Small intestine (tissue), 7 donors: ENCODE measurements around the gene POLR2J2. TPM values are rescaled to one million over a fixed set of nuclear protein-coding genes. Genes with fewer than 3 reads are reported as not detected.
"Not testable (repeated sequence)": the region's sequence is repeated elsewhere in the genome, so short reads cannot be mapped to it uniquely, and the experiment has no call there.

Experiments
- DNase-seq, 2 donors: peaks; one replicate each; pipeline versions ENCODE4 v3.0.0 to v3.0.0-alpha.2; 2013
- FAIRE-seq: peaks from 2 replicates; lab custom pipeline; 2012; peaks lifted over from hg19 to GRCh38; lab: Jason Lieb, UNC
- H3K27ac ChIP-seq, 3 donors: one replicate each; pipeline ENCODE4 v1.5.1; 2013; ENCODE audit warnings: low read length in 2 of 3, mild to moderate bottlenecking in 2 of 3, control low read depth in 1 of 3, inconsistent platforms in 1 of 3, low read depth in 1 of 3, moderate library complexity in 1 of 3
- H3K27me3 ChIP-seq, 3 donors: one replicate each; pipeline ENCODE4 v1.6.1; 2013; ENCODE audit warnings: low read length in 3 of 3, inconsistent platforms in 1 of 3; ENCODE audit not compliant: control insufficient read depth in 3 of 3, insufficient read depth in 3 of 3
- H3K36me3 ChIP-seq, 3 donors: one replicate each; pipeline ENCODE4 v1.6.1; 2013; ENCODE audit warnings: low read length in 3 of 3, inconsistent platforms in 1 of 3, low read depth in 1 of 3, mild to moderate bottlenecking in 1 of 3, moderate library complexity in 1 of 3; ENCODE audit not compliant: control insufficient read depth in 3 of 3, insufficient read depth in 2 of 3
- H3K4me1 ChIP-seq, 3 donors: one replicate each; pipeline ENCODE4 v1.6.1; 2013; ENCODE audit warnings: low read length in 2 of 3, inconsistent platforms in 1 of 3, low read depth in 1 of 3, mild to moderate bottlenecking in 1 of 3, moderate library complexity in 1 of 3; ENCODE audit not compliant: control insufficient read depth in 3 of 3, insufficient read depth in 2 of 3
- H3K4me3 ChIP-seq, 3 donors: one replicate each; pipeline ENCODE4 v1.5.1; 2013; ENCODE audit warnings: low read length in 3 of 3, control low read depth in 1 of 3, inconsistent platforms in 1 of 3, low read depth in 1 of 3, mild to moderate bottlenecking in 1 of 3, moderate library complexity in 1 of 3
- H3K9me3 ChIP-seq, 2 donors: one replicate each; pipeline ENCODE4 v1.6.1; 2013; ENCODE audit warnings: low read depth in 1 of 2, low read length in 1 of 2; ENCODE audit not compliant: control insufficient read depth in 2 of 2, insufficient read depth in 1 of 2
- WGBS, 3 donors: extraction: QIAGEN DNeasy Blood & Tissue Kit; methylation state at CpG; one replicate each; pipeline ENCODE4 v1.1.7; 2013; 5-methylcytosine and 5-hydroxymethylcytosine counted together
- polyA plus RNA-seq, 4 donors: library from polyadenylated mRNA; stranded (reverse) in 3 of 4; unstranded in 1 of 4; fragments of 200-250 nt in 3 of 4; fragments of 120-200 nt in 1 of 4; gene quantifications; one replicate each; pipeline versions ENCODE4 v1.2.1 to v1.2.3, GENCODE V29; 2013
- donor health status: healthy with polysubstance abuse.
- donor health status: control.
- donor health status: control.
- donor health status: Bipolar disorder and iron deficiency.
- donor health status: healthy.

The POLR2J2 gene
- polyA plus RNA-seq, 4 donors = 1.1 to 7.8 (median 1.5) TPM

DNA sequence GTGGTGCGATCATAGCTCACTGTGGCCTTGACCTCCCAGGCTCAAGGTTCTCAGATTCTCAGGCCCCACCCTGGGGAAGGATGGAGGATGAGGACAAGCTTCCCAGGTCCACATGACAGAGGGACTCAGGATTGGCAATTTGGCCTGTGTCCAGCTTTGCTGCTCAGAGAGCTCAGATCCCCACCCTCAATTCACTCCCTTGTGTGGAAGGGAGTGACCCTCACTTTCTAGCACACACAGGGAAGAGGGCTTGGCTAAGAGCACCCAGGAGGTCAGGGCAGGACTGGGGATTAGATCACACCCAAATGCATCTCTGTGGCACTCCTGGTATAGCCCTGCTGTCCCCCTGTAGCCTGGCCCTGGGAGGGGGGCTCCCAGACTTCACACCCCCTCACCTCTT is 28.1 kb downstream of the POLR2J2 start:
- H3K4me3 ChIP-seq, H3K4me1 ChIP-seq, H3K9me3 ChIP-seq, H3K27ac ChIP-seq, DNase-seq, H3K36me3 ChIP-seq, H3K27me3 ChIP-seq, FAIRE-seq: not testable (repeated sequence)
- WGBS, 3 donors = no CpG with 5 or more reads among the region's 1 CpG

DNA sequence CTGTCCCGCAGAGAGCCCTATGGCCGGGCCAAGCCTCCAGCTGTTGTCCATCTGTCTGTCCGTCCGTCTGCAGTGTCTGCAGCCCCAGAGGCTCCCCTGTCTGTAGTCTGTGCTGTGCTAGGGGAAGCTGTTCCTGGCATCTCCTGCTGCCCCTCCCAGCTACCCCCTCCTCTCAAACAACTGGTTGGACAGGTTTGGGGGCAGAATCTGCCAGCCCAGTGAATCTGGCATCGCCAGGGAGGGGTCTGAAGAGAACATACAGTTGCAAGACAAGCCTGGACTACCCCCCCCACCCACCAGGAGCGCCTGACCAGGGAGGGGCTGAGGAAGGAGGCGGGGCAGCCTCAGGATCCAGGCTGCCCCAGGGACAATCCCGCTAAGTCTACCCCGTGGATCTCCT is 28.8 kb downstream of the POLR2J2 start, which contains the start of gene UPK3BL1:
TSS of gene UPK3BL1 (minus strand) at position 101 of the 400 bp plus-strand sequence. CDS start at position 51, 50 bp downstream.
- not testable (repeated sequence) for H3K9me3 ChIP-seq, H3K4me3 ChIP-seq, FAIRE-seq, H3K36me3 ChIP-seq, DNase-seq, H3K27me3 ChIP-seq, H3K27ac ChIP-seq, H3K4me1 ChIP-seq
- WGBS, 3 donors = no CpG with 5 or more reads among the region's 9 CpGs

DNA sequence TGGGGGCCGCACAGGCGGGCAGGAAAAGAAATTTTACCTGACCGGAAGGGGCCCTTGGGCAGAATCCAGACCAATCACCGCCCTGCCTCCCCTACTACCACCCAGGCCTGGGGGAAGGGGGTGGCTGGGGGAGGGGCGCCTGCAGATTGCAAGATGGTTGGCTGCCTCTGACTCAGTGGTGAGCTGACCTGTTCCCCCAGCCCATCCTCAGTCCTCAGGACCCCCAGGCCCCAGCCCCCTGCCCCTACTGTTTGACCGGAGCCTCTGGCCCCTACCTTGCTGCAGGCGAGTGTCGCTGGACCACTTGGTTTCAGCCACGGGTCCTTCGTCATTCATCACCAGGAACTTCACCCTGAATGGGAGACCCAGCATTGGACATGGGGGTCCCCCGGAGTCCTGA is 32.6 kb downstream of the POLR2J2 start:
- not testable (repeated sequence) for H3K4me1 ChIP-seq, H3K9me3 ChIP-seq, FAIRE-seq, H3K27ac ChIP-seq, H3K27me3 ChIP-seq, H3K36me3 ChIP-seq, H3K4me3 ChIP-seq
- WGBS, 3 donors = 90 to 96% (median 94%) methylated on average over 7 to 8 of the region's 11 CpGs
- peak in 1 of 2 donors; percentile 0 for DNase-seq

DNA sequence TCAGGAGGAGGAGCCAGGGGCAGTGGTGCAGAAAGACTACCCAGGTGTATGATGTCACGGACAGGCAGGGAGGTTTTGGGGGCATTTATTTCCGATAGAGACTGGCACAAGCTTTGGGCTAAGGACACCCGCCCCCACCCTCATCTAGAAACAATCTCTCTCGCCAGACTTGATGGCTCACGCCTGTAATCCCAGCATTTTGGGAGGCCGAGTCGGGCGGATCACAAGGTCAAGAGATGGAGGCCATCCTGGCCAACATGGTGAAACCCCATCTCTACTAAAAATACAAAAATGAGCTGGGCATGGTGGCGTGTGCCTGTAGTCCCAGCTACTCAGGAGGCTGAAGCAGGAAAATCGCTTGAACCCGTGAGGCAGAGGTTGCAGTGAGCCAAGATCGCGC is 34.5 kb downstream of the POLR2J2 start:
- not testable (repeated sequence) for H3K27ac ChIP-seq, H3K4me3 ChIP-seq, H3K27me3 ChIP-seq, DNase-seq, FAIRE-seq, H3K36me3 ChIP-seq, H3K9me3 ChIP-seq, H3K4me1 ChIP-seq
- WGBS, 3 donors = 86 to 96% (median 94%) methylated on average over 7 to 8 of the region's 13 CpGs

DNA sequence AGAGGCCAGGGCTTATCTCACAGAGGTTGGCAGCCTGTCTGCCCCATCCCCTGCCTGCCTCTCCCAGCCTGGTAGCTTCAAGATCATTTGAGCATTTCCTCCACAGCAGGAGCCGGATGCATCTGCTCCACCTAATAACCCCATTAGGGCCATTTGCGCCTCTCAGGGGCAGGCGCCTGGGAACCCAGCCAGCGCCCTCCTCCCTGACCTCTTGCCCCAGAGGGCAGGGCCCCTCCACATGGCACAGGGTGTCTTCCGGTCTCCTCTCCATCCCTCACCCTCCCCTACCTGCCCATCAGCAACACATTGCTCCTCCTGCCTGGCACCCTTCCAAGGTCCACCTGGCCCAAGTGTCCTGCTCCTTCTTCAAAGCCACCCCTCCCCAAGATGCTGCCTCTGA is 36.1 kb downstream of the POLR2J2 start:
- DNase-seq, H3K27me3 ChIP-seq, H3K4me3 ChIP-seq, H3K27ac ChIP-seq, H3K4me1 ChIP-seq, FAIRE-seq, H3K36me3 ChIP-seq, H3K9me3 ChIP-seq: not testable (repeated sequence)
- WGBS, 3 donors = 69 to 100% methylated on average over 3 of the region's 5 CpGs; no CpG with 5 or more reads in 1 of the 3 donors

- H3K27me3 ChIP-seq, H3K36me3 ChIP-seq, FAIRE-seq, H3K9me3 ChIP-seq, H3K4me1 ChIP-seq, DNase-seq, H3K27ac ChIP-seq, H3K4me3 ChIP-seq: not testable (repeated sequence)
- WGBS, 3 donors = 84 to 86% (median 85%) methylated on average over 2 of the region's 6 CpGs
Measured at GRCh38 chr7:102634299-102634698, 37.2 kb downstream of the POLR2J2 start.

GRCh38 chr7:102630622-102631021 is 40.8 kb downstream of the POLR2J2 start:
- not testable (repeated sequence) for H3K4me1 ChIP-seq, H3K27ac ChIP-seq, H3K4me3 ChIP-seq, H3K36me3 ChIP-seq, FAIRE-seq, H3K9me3 ChIP-seq, DNase-seq, H3K27me3 ChIP-seq
- 59 to 84% (median 76%) methylated on average over 3 to 5 of the region's 9 CpGs for WGBS, 3 donors

DNA sequence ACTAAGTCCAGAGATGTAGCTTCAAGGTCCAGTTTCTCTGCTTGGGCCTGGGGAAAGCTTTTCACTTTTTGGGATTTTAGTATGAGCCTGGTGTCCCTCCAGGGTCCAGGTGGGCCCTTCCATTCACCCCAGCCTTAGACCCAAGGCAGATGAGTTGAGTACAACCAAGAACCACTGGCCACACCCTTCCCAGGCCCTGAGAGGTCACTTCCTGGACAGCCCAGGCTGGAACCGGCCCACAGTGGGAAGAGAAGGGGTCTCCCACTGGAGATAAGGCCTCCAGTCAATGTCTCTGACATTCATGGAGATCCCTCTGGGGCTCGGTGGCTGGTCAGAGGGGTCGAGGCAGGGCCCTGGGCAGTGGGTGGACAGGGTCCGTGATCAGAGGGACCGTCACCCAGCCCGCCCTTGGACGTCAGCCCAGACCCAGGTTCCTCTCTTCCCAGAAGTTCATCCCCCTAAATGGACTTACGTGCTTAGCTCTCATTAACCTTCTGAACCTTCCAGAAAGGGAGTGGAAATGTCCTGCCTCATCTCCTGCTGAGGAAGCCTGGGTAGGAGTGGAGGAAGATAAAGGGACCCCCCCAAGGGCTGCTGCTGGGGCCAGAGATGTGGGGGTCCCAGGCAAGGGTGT is 44.1 kb downstream of the POLR2J2 start:
- DNase-seq, H3K36me3 ChIP-seq, H3K27me3 ChIP-seq, H3K4me1 ChIP-seq, H3K9me3 ChIP-seq, H3K27ac ChIP-seq, H3K4me3 ChIP-seq, FAIRE-seq: not testable (repeated sequence)
- no CpG with 5 or more reads among the region's 8 CpGs for WGBS, 3 donors

DNA sequence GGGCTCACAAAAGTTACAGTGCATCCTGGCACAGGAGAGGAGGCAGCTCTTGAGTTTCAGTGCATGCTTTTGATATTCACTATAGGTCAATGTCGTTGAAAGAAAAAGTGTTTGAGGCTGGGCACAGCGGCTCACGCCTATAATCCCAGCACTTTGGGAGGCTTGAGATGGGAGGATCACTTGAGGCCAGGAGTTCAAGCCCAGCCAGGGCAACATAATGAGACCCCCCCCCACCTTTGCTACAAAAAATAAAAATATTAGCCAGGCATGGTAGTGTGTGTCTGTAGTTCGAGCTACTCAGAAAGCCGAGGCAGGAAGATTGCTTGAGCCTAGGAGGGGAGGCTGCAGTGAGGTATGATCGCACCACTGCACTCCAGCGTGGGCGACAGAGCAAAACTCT is 53.3 kb downstream of the POLR2J2 start:
- not testable (repeated sequence) for H3K27ac ChIP-seq, H3K27me3 ChIP-seq, H3K9me3 ChIP-seq, H3K36me3 ChIP-seq, H3K4me1 ChIP-seq, DNase-seq, H3K4me3 ChIP-seq, FAIRE-seq
- 66 to 86% (median 82%) methylated on average over 3 to 4 of the region's 8 CpGs for WGBS, 3 donors
